ENCODE results near the gene BID.

DNA sequence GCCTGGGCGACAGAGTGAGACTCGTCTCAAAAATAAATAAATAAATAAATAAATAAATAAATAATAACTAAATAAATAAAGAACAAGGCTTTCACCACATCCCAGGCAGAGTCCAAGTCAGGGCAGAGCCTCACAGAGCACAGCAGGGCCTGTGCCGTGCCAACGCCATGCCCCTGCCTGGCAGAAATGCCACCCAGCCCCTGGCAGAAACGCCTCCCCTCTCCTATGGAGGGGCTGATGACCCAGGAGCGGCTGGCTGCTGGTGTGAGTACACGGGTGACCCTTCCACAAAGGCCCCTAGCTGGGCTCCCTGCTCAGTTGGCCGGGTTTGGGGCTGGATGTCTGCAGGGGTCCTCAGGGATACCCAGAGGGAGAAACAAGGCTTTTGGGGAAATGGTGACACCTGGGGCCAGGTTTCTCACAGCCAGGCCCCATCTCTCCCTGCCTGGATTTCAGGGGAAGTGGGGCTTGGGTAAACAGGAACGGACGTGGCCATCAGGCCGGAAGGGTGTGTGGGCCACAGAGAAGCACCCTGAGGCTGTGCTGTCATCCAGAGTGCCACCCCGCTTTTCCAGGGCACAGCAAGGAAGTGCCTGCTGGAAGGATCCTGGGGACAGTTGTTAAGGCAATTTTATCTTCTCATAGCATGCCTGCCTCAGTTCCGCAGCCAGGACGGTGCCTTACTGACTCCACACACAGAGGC is 5.1 kb downstream of the BID start:
- no peak for TF ChIP-seq POLR2A (IDR thresholded peaks at IDR 0.05; ENCODE audit: low read length)
- TF ChIP-seq GATA1 (IDR thresholded peaks at IDR 0.05; ENCODE audit: low read depth, low read length), result no peak
